ENCODE data around the gene REXO2.
A peak's percentile ranks its signal among the peaks of the same experiment; 100 is the strongest.

The REXO2 gene
- 13.5 to 18.3 (median 17.8) reads per million in 3 donors for total RNA-seq

GRCh38 chr11:114439229-114440120 is at the start of gene REXO2:
REXO2 (plus strand) TSS chr11:114439467; CDS start chr11:114439529, 62 bp downstream.
- Histone ChIP-seq H3K36me3 (ENCODE audit: control insufficient read depth, insufficient read depth, low read length) (no peaks in the 10 kb centered on the region), H3K27ac (ENCODE audit: insufficient read depth, low read length, poor library complexity, severe bottlenecking) (peak within 1 kb of the TSS; percentile 54), H3K27me3 (replicated peaks; ENCODE audit: control insufficient read depth, insufficient read depth, low read length, poor library complexity, severe bottlenecking) (no peaks in the 10 kb centered on the region), H3K4me1 (ENCODE audit: control insufficient read depth, insufficient read depth, low read length, poor library complexity, severe bottlenecking) (peaks cover 12% of the 10 kb centered on the region), H3K9me3 (ENCODE audit: control insufficient read depth, low read length) (no peaks in the 10 kb centered on the region), H3K4me3 (ENCODE audit: insufficient read depth, low read depth, low read length, poor library complexity, severe bottlenecking) (peak within 1 kb of the TSS; percentile 86)
- DNase-seq = peak; percentile 88 to 90 (median 89)

- Histone ChIP-seq H3K4me3 (ENCODE audit: insufficient read depth, low read depth, low read length, poor library complexity, severe bottlenecking) (no peak overlapping the region), H3K9me3 (ENCODE audit: control insufficient read depth, low read length) (no peaks in the 10 kb centered on the region), H3K36me3 (ENCODE audit: control insufficient read depth, insufficient read depth, low read length) (no peaks in the 10 kb centered on the region), H3K4me1 (ENCODE audit: control insufficient read depth, insufficient read depth, low read length, poor library complexity, severe bottlenecking) (no peaks in the 10 kb centered on the region), H3K27me3 (replicated peaks; ENCODE audit: control insufficient read depth, insufficient read depth, low read length, poor library complexity, severe bottlenecking) (no peaks in the 10 kb centered on the region), H3K27ac (ENCODE audit: insufficient read depth, low read length, poor library complexity, severe bottlenecking) (no peak overlapping the region)
- DNase-seq = no peak
Measured at GRCh38 chr11:114392735-114393667, 46.3 kb upstream of the REXO2 start.

DNA sequence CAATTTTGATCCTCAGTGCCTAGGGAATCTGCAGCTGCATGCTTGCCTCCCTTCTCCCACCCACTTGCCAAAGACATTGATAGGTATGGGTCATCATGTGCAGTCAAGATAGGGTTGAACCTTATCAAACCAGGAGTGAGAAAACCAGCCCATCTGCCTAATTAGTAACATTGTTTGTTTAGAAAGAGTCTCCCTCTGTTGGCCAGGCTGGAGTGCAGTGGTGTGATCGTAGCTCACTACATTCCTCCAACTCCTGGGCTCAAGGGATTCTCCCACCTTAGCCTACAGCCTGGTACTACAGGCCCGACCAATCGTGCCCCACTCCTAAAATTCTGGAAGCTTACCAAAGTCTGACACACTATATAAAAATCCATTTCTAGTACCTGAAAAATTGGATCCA is 43.5 kb upstream of the REXO2 start:
- no peaks in the 10 kb centered on the region for H3K9me3 ChIP-seq (ENCODE audit: control insufficient read depth, low read length)
- H3K36me3 ChIP-seq (ENCODE audit: control insufficient read depth, insufficient read depth, low read length) = no peaks in the 10 kb centered on the region
- H3K4me1 ChIP-seq (ENCODE audit: control insufficient read depth, insufficient read depth, low read length, poor library complexity, severe bottlenecking) = peaks cover 13% of the 10 kb centered on the region
- no peak overlapping the region for H3K4me3 ChIP-seq (ENCODE audit: insufficient read depth, low read depth, low read length, poor library complexity, severe bottlenecking)
- H3K27ac ChIP-seq (ENCODE audit: insufficient read depth, low read length, poor library complexity, severe bottlenecking) = no peak overlapping the region
- no peak for DNase-seq
- no peaks in the 10 kb centered on the region for H3K27me3 ChIP-seq (replicated peaks; ENCODE audit: control insufficient read depth, insufficient read depth, low read length, poor library complexity, severe bottlenecking)

DNA sequence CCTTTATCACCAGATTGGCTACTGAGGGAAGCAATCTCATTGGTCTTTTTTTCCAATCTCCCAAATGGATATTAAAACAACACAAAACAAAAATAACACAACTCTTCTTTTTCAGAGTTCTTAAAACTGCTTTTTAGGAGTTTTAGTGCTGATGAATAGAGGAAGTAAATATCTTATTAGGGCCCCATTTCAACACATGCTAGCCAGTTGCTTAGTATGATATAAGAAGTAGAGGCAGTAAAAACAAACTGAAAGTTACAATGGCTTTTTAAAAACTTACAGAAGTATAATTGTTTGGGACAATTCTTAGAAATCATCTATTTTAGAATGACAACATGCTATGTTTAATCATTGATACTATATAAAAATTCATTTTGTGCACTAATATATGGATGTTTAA is 42.4 kb upstream of the REXO2 start:
- H3K4me3 ChIP-seq (ENCODE audit: insufficient read depth, low read depth, low read length, poor library complexity, severe bottlenecking) = no peak overlapping the region
- H3K27ac ChIP-seq (ENCODE audit: insufficient read depth, low read length, poor library complexity, severe bottlenecking) = no peak overlapping the region
- no peaks in the 10 kb centered on the region for H3K27me3 ChIP-seq (replicated peaks; ENCODE audit: control insufficient read depth, insufficient read depth, low read length, poor library complexity, severe bottlenecking)
- no peaks in the 10 kb centered on the region for H3K36me3 ChIP-seq (ENCODE audit: control insufficient read depth, insufficient read depth, low read length)
- H3K9me3 ChIP-seq (ENCODE audit: control insufficient read depth, low read length) = no peaks in the 10 kb centered on the region
- no peak for DNase-seq
- peaks cover 13% of the 10 kb centered on the region for H3K4me1 ChIP-seq (ENCODE audit: control insufficient read depth, insufficient read depth, low read length, poor library complexity, severe bottlenecking)

DNA sequence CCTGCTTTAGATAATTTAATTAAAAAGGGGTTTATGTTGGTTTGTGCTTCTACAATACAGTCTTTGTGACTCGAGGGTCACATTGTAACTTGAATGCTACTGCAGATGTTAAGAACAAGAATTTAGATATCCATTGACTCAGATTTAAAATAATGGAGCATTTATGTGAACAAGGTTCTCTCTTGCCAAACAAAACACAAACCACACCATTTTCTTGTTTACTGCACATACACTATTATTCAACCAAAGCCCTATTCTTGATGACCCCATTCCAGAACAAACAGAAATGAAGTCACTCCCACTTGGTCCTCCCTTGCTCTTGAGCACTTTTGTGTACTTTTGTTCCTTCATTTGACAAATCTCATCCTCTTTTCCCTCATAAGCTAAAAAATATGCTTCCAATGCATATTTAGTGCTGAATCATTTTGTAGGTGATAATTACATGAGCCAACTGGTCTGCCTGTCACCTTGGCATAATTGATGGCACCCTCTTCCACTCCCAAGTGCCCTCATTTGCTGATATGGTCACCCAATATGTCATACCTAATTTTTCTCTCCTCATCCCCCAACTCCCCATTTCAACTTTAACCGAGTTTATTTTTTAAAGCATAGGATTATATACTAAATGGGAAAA is 41.8 kb upstream of the REXO2 start:
- no peak overlapping the region for H3K27ac ChIP-seq (ENCODE audit: insufficient read depth, low read length, poor library complexity, severe bottlenecking)
- H3K4me3 ChIP-seq (ENCODE audit: insufficient read depth, low read depth, low read length, poor library complexity, severe bottlenecking) = no peak overlapping the region
- no peak for DNase-seq

DNA sequence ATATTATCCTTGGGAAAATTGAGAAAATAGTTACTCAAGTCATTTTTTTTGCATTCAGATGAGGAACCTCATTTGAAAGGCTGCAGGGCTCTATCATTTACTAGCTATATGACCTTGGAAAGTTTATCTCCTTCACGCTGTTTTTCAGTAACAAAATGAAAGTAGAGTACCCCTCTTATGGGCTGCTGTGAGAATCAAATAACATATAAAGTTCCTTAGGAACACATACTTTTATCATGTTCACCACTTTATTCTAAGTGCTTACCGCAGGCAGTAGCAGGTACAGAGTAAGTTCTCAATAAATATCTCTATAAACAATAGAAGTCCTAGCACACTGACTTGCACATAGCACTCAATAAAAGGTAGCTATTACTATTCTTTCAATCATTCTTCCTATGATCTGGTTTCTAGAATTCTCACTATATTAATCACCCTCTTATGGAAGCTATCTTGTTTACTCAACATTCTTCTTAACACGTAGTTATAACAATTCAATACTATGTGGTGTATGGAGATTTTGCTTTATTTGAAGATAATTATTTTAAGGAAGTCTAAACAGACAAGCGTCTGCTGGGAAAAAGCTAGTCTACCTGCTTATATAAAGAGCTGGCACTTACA is 40.9 kb upstream of the REXO2 start:
- H3K27me3 ChIP-seq (replicated peaks; ENCODE audit: control insufficient read depth, insufficient read depth, low read length, poor library complexity, severe bottlenecking) = no peaks in the 10 kb centered on the region
- DNase-seq = no peak
- H3K36me3 ChIP-seq (ENCODE audit: control insufficient read depth, insufficient read depth, low read length) = peaks cover 2% of the 10 kb centered on the region
- H3K4me3 ChIP-seq (ENCODE audit: insufficient read depth, low read depth, low read length, poor library complexity, severe bottlenecking) = no peak overlapping the region
- peaks cover 13% of the 10 kb centered on the region for H3K4me1 ChIP-seq (ENCODE audit: control insufficient read depth, insufficient read depth, low read length, poor library complexity, severe bottlenecking)
- no peaks in the 10 kb centered on the region for H3K9me3 ChIP-seq (ENCODE audit: control insufficient read depth, low read length)
- H3K27ac ChIP-seq (ENCODE audit: insufficient read depth, low read length, poor library complexity, severe bottlenecking) = no peak overlapping the region

More for the DNA sequence above, 41.8 kb upstream of the REXO2 start:
- no peaks in the 10 kb centered on the region for H3K36me3 ChIP-seq (ENCODE audit: control insufficient read depth, insufficient read depth, low read length)
- H3K4me1 ChIP-seq (ENCODE audit: control insufficient read depth, insufficient read depth, low read length, poor library complexity, severe bottlenecking) = peaks cover 13% of the 10 kb centered on the region
- no peaks in the 10 kb centered on the region for H3K9me3 ChIP-seq (ENCODE audit: control insufficient read depth, low read length)
- H3K27me3 ChIP-seq (replicated peaks; ENCODE audit: control insufficient read depth, insufficient read depth, low read length, poor library complexity, severe bottlenecking) = no peaks in the 10 kb centered on the region

DNA sequence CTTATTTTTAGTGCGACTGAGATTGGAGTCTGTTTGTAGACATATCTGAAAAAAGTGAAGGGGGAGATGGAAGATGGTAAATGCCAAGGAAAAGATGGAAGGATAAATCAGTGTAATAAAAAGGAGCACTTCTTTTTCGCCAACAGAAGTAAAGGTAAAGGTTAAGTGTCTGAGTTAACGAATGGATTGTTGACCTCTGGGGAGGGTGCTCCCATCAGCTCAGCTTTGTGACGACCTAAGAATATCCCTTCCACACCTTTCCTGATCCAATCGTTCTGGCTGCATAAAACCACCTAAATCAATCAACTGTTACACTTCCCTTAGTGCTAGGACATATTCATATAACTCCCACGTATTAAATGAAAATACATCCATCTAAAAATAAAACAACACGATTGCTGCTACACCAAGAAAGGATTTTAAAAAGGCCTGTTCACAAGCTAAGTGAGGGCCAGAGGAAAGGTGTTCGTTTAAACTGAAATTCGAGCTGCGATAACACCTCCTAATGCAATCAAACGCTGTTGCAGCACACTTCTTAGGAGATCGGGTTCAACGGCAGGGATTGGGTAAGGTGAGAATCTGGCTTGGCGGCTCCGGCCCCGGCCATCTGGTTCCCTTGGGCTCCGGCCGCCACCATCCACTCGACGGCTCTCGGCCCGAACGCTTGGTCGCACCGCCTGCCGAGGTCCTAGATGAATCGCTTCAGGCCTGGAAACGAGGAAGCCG is 39.6 kb upstream of the REXO2 start:
- H3K36me3 ChIP-seq (ENCODE audit: control insufficient read depth, insufficient read depth, low read length) = peaks cover 10% of the 10 kb centered on the region
- no peaks in the 10 kb centered on the region for H3K27me3 ChIP-seq (replicated peaks; ENCODE audit: control insufficient read depth, insufficient read depth, low read length, poor library complexity, severe bottlenecking)
- peak overlapping the region; percentile 80 for H3K4me3 ChIP-seq (ENCODE audit: insufficient read depth, low read depth, low read length, poor library complexity, severe bottlenecking)
- peak overlapping the region; percentile 97 for H3K27ac ChIP-seq (ENCODE audit: insufficient read depth, low read length, poor library complexity, severe bottlenecking)
- no peak for DNase-seq
- peaks cover 13% of the 10 kb centered on the region for H3K4me1 ChIP-seq (ENCODE audit: control insufficient read depth, insufficient read depth, low read length, poor library complexity, severe bottlenecking)
- H3K9me3 ChIP-seq (ENCODE audit: control insufficient read depth, low read length) = no peaks in the 10 kb centered on the region

GRCh38 chr11:114400216-114400914 is 38.9 kb upstream of the REXO2 start, which contains the start of the genes C11orf71 and RBM7:
C11orf71 (minus strand) TSS chr11:114400511; CDS start chr11:114400331, 180 bp downstream.
RBM7 (plus strand) TSS chr11:114400666; CDS start chr11:114400672, 6 bp downstream.
- peak within 1 kb of the TSS; percentile 80 for H3K4me3 ChIP-seq (ENCODE audit: insufficient read depth, low read depth, low read length, poor library complexity, severe bottlenecking)
- H3K27ac ChIP-seq (ENCODE audit: insufficient read depth, low read length, poor library complexity, severe bottlenecking) = peak within 1 kb of the TSS; percentile 97
- no peaks in the 10 kb centered on the region for H3K9me3 ChIP-seq (ENCODE audit: control insufficient read depth, low read length)
- peaks cover 15% of the 10 kb centered on the region for H3K36me3 ChIP-seq (ENCODE audit: control insufficient read depth, insufficient read depth, low read length)
- H3K4me1 ChIP-seq (ENCODE audit: control insufficient read depth, insufficient read depth, low read length, poor library complexity, severe bottlenecking) = peaks cover 13% of the 10 kb centered on the region
- DNase-seq = peak; percentile 96 to 98 (median 97)
- no peaks in the 10 kb centered on the region for H3K27me3 ChIP-seq (replicated peaks; ENCODE audit: control insufficient read depth, insufficient read depth, low read length, poor library complexity, severe bottlenecking)
